HG03521 (cell line): Measurements from ENCODE around the gene MEX3A.

Source experiments
- ATAC-seq: cut with Tn5 transposase; IDR thresholded peaks from one replicate; pipeline ENCODE4 v1.9.1; 2021; ENCODE audit warnings: mild to moderate bottlenecking, moderate library complexity; ENCODE audit not compliant: unreplicated experiment

MEX3A gene

GRCh38 chr1:156103521-156103947 lies 21.3 kb upstream of the MEX3A start:
- no peak for ATAC-seq

GRCh38 chr1:156102633-156103511 lies 20.6 kb upstream of the MEX3A start:
- no peak for ATAC-seq

GRCh38 chr1:156101880-156102279 lies 19.6 kb upstream of the MEX3A start:
- no peak for ATAC-seq

- no peak for ATAC-seq
Measured at GRCh38 chr1:156100205-156100995, 18.1 kb upstream of the MEX3A start.

GRCh38 chr1:156099282-156099681 lies 17.0 kb upstream of the MEX3A start:
- no peak for ATAC-seq

- no peak for ATAC-seq
Measured at GRCh38 chr1:156098784-156099183, 16.5 kb upstream of the MEX3A start.

- ATAC-seq, result no peak
Measured at GRCh38 chr1:156097499-156098178, 15.4 kb upstream of the MEX3A start.

- ATAC-seq, result peak; percentile 53
Measured at GRCh38 chr1:156096640-156097391, 14.6 kb upstream of the MEX3A start.

- ATAC-seq, result no peak
Measured at GRCh38 chr1:156095906-156096508, 13.7 kb upstream of the MEX3A start.

- ATAC-seq, result no peak
Measured at GRCh38 chr1:156091610-156092009, 9.3 kb upstream of the MEX3A start.

GRCh38 chr1:156090840-156091188 lies 8.5 kb upstream of the MEX3A start:
- ATAC-seq, result no peak

- no peak for ATAC-seq
Measured at GRCh38 chr1:156090138-156090839, 8.0 kb upstream of the MEX3A start.

- ATAC-seq, result no peak
Measured at GRCh38 chr1:156089704-156090103, 7.4 kb upstream of the MEX3A start.

- no peak for ATAC-seq
Measured at GRCh38 chr1:156086256-156086662, 4.0 kb upstream of the MEX3A start.

GRCh38 chr1:156083800-156084790 lies 1.8 kb upstream of the MEX3A start:
- ATAC-seq, result no peak

GRCh38 chr1:156081917-156082308 lies 352 bp downstream of the MEX3A start:
- ATAC-seq, result no peak

GRCh38 chr1:156081180-156081916 lies 917 bp downstream of the MEX3A start:
- ATAC-seq, result no peak

- no peak for ATAC-seq
Measured at GRCh38 chr1:156080863-156081179, 1.4 kb downstream of the MEX3A start.
